ENCODE data around the gene CEP120.

The CEP120 gene

DNA sequence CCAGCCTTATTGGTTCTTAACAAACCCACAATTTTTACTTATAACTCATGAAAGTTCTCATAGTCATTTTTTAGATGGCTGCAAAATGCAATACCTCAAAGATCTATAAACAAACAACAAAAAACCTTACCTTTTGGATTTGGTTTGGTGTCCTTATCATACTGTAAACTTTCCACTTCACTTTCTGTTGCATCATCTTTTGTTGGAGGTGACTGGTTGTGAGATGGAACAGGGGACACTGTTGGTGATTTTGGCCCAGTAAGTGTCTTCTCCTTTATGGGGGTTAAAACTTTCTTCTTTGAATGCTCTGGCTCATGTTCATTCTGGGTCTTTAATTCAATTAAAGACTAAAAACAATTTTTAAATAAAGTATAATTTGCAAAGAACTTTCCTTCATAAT is 33.4 kb downstream of the CEP120 start:
- TF ChIP-seq POLR2A (IDR thresholded peaks at IDR 0.05; ENCODE audit: low read depth, low read length): no peak
- no peak for DNase-seq (ENCODE audit: insufficient read length, low spot score)
- FAIRE-seq: no peak

DNA sequence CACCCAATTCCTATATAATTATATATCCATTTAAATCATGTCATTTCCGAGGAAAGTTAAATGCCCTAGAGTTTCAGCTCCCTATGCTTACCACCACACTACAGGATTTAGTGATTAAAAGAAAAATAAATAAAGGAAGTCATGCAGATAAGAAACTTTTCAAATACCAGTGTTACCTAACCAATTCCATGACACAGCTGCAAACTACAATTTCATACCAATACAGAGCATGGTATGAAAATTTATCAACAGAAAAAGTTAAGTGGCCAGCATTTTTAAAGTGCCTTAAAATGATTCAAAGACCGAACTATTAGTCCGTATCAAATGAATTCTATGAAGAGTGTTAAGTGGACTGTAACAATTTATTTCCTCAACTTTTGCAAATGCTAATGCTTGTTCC is 35.9 kb downstream of the CEP120 start:
- FAIRE-seq (no peak), DNase-seq (ENCODE audit: insufficient read length, low spot score) (no peak)
- no peak for TF ChIP-seq POLR2A (IDR thresholded peaks at IDR 0.05; ENCODE audit: low read depth, low read length)

DNA sequence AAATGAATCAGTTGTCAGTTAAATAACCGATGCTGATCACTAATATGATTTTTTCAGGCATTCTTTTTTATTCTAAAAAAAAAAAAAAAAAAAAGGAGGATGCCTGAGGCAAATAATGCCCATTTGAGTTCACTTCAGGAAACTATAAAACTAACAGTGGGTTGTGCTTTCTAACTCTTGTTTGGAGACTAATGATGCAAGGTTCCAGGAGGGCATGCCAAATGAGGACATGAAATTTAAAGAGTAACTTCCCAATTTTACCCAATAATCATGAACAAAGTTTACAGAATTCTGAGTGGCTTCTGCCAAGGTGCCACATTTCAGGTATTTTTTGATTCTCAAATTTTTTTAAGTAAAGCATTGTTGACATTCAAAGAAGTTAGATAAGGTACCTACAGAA is 41.0 kb downstream of the CEP120 start:
- FAIRE-seq (no peak), DNase-seq (ENCODE audit: insufficient read length, low spot score) (no peak)
- TF ChIP-seq POLR2A (IDR thresholded peaks at IDR 0.05; ENCODE audit: low read depth, low read length): no peak

DNA sequence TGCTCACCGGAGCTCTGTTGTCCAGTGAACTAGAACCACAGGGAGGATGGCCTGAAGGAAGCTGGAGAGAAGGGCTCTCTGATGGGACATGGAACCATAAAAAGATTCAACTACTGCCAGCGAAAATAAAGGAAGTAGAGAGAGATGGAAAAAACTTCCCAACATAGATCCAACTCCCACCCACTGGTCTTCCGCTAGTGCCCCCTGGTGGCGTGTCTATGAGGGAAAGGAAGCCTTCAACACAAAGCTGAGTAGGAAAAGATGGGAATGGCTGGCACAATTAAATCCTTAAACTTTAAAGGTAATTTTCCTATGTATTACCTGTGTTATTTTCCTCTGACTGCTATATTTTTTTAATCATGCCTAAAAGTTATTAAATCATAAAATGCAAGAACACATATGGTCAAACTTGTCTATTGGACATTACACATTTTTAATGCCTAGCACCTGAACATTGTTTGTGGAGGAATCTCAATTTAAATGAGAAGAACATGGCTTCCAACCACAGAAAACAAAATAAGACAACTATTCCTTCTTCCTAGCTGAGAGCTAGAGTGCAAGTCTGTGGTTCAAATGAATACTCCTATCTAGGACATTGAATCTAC is 51.5 kb downstream of the CEP120 start:
- DNase-seq (ENCODE audit: insufficient read length, low spot score) (peak; percentile 5), FAIRE-seq (peak; percentile 30)

DNA sequence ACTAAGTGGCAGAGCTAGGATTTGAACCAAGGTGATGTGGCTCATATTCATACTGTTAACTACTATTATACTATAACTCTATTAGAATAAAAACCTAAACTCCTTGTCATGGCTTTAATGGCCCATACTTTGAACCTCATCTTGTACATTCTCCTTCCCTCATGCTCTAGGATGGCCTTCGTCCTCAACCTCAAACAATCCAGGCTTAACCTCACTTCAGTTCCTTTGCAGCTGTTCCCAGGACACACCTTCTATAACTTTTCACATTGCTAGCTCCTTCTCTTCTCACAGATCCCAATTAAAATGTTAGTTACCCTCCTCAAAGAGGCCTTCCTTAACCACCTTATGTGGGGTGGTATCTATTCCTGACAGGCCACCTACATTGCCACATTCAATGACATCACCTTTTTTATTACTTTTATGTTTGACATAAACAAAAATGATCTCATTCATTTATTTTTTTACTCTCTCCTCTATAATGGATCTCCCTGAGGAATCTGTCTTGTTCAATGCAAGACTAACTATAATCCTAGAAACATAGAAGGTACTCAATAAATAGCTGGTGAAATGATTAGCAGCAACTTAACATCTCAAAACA is 53.7 kb downstream of the CEP120 start:
- TF ChIP-seq POLR2A (IDR thresholded peaks at IDR 0.05; ENCODE audit: low read depth, low read length): no peak
- no peak for DNase-seq (ENCODE audit: insufficient read length, low spot score)
- FAIRE-seq: no peak

More for the DNA sequence above, 51.5 kb downstream of the CEP120 start:
- no peak for TF ChIP-seq POLR2A (IDR thresholded peaks at IDR 0.05; ENCODE audit: low read depth, low read length)

DNA sequence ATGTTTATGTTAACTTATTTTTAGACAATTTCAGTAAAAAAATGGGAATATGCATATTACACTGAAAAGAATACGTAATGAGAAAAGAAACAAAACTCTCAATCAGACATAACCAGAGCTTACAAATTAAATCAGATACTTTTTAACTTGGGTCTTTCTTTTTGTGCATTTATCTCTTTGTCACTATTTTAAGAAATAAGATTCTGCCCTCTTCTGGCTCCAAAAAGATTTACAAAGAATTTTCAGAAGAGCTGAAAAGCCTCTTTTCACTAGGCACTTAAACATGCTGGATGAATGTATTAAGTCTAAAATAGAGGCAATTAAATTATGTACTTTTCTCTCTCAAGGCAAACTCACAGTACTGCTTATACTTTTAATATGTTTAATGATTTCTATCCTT is 55.5 kb downstream of the CEP120 start:
- FAIRE-seq: no peak
- no peak for DNase-seq (ENCODE audit: insufficient read length, low spot score)

DNA sequence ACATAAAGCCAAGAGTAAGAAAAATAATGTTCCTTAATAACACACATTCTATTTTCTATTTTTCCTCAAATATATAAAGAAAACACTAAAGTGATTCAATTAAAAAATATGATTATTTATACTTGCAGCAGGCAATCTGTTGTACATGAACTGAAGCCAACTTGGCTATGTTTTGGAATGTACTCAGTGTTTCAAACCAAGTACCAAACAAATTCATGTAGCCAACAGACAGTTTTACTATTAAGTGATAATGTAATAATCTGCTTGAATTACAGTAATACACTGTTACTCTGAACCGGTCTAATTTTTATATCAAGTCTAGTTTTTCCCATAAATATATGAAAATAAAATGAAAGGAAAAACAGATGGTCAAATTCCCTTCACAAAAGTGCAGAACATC is 58.0 kb downstream of the CEP120 start:
- FAIRE-seq: no peak
- no peak for TF ChIP-seq POLR2A (IDR thresholded peaks at IDR 0.05; ENCODE audit: low read depth, low read length)
- no peak for DNase-seq (ENCODE audit: insufficient read length, low spot score)

More for the DNA sequence above, 55.5 kb downstream of the CEP120 start:
- no peak for TF ChIP-seq POLR2A (IDR thresholded peaks at IDR 0.05; ENCODE audit: low read depth, low read length)

DNA sequence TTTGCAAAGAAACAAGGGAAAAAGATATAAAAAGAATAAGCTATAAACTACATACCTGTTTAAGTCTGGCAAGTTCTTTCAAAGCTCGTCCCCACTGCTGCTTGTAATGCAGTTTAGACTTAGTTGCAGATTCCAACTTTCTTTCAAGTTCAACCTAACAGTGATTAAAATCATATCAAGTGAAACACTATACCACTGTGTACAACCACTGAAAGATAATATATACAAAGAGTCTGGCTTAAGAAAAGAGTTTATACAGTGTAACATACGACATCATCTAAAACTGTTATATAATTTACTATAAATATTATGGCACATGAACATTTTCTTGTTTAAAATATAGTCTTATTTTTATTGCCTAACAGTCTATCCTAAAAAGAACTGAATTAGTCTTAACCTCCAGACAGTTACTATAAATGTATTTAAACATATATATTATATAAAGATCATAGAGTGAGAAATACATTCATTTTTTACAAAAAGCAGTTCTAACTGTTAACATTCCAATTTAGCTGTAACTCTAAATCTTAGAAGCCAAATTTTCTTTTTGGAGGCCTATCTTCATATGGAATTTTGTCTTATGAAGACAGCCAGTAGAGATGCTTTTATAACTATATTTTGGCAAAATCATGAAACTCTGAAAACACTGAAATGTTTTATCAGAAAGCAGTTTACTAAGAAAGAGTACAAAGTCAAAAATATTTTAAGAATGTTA is 58.6 kb downstream of the CEP120 start:
- DNase-seq (ENCODE audit: insufficient read length, low spot score) (no peak), FAIRE-seq (no peak)
- no peak for TF ChIP-seq POLR2A (IDR thresholded peaks at IDR 0.05; ENCODE audit: low read depth, low read length)

DNA sequence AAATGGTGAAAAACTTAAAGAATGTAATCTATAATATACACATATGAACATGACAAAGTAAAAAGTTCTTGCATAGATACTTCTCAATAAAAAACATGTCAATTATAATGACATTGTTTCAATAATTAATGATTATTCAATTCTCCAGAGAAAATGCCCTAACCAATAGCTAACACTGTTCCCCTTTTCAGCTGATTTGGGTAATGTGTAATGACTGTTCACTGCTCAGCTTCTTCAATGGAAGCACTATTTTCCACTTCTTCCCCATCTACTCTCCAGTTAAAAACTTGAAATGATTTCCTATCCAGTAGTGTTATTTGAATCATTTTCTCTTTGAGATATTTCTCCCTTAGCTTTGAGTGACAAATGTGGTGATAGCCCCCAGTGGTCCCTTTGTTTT is 62.3 kb downstream of the CEP120 start:
- TF ChIP-seq POLR2A (IDR thresholded peaks at IDR 0.05; ENCODE audit: low read depth, low read length): no peak
- no peak for FAIRE-seq
- DNase-seq (ENCODE audit: insufficient read length, low spot score): no peak

DNA sequence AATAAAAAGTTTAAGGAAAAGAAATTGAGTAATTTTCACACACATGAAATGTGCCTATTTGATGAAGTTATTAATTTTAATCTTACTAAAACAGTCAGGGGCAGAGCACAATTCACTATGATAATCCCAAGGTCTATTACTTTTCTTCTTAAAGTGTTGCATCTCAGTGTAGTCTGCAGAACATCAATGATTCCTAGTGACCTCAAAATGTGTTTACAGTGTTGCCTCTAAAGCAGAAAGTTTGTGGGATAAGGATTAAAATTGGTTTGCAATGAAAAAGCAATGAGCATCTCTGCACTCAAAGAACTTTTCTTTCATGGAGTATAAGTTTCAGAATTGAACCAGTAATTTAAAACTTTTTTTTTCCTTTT is 63.0 kb downstream of the CEP120 start:
- TF ChIP-seq POLR2A (IDR thresholded peaks at IDR 0.05; ENCODE audit: low read depth, low read length): no peak
- FAIRE-seq (no peak), DNase-seq (ENCODE audit: insufficient read length, low spot score) (no peak)

DNA sequence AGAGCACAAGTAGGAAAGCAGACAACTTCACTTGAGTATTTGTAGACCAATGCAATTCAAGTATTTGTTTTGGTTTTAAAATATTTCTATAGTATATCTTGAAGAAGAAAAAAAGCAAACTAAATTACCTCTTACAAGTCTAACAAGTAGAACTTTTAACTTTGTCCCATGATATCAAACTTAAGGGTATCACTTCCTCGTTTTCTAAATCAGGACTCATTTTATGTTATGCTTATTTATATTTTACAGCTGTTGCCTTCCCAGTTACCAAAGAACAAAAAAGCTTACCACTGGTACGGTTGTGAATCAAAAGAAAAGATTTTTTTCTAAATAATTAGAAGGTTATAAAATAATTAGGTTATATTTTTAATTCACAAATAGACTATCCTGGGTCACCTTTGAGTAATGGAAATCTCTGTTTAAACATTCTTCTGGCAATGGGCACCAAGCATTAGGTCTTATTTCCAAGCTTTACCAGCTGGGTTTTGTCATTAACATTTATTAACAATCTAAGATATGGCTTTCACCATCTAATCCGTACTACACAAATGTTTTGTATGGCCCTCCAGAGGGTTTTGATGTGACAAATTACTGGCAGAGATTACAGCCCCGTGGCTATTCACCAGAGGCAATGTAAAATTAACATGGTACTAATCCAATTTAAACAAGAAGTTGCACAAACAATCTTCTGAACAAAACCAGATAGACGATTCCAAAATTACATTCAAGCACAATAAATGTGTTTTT is 63.6 kb downstream of the CEP120 start:
- no peak for TF ChIP-seq POLR2A (IDR thresholded peaks at IDR 0.05; ENCODE audit: low read depth, low read length)
- FAIRE-seq (no peak), DNase-seq (ENCODE audit: insufficient read length, low spot score) (no peak)

DNA sequence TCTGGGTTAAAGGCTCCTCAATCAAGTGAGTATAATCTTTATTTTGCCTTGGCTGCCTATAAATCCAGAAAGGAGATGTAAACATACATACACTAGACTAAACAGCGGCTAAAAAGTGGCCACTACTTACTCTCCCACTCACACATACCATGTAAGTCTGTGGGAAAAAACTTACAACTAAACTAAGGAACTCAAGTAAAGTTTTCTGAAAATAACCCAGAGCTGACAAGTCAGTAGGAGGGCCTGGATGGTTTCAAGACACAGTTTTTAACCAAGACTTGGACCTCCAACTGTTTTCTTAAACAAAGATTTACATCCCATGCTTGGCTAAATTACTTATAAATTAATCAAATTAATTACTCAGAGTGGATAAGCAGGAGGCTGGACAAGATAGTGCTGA is 64.5 kb downstream of the CEP120 start:
- FAIRE-seq: no peak
- DNase-seq (ENCODE audit: insufficient read length, low spot score): no peak
- TF ChIP-seq POLR2A (IDR thresholded peaks at IDR 0.05; ENCODE audit: low read depth, low read length): no peak

DNA sequence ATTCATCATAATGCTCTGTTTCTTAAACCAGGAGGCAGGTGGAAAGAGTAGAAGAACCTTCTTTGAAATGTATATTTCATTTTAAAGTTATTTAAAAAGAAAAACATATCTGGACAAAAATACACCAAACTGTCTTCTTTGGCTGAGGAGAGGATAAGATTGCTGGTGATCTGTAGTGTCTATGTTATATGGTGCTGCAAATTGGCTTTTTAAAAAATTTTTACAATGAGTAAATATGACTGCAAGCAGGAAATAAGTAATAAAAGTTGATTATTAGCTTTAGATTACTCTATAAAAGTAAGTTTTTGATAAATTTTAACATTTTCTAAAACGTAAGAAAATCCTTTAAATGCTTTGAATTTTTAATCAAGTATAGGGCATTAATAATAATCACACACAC is 64.9 kb downstream of the CEP120 start:
- FAIRE-seq: no peak
- no peak for DNase-seq (ENCODE audit: insufficient read length, low spot score)
- no peak for TF ChIP-seq POLR2A (IDR thresholded peaks at IDR 0.05; ENCODE audit: low read depth, low read length)

DNA sequence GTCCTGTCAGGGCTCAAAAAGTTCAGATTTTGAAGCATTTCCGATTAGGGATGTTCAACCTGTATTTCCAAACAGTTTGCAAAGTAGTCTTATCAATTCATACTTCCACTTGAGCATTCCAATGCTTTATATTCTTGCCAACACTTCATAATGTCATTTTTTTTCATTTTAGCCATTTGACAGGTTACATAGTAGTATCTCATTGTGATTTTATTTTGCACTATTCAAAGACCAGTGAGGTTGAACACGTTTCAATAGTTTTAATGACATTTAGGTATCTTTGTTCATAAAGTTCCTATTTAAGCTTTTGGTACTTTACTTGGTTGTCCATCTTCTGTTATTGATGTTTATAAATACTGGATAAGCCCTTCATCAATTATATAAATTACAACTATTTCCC is 71.4 kb downstream of the CEP120 start:
- TF ChIP-seq POLR2A (IDR thresholded peaks at IDR 0.05; ENCODE audit: low read depth, low read length): no peak
- no peak for FAIRE-seq
- DNase-seq (ENCODE audit: insufficient read length, low spot score): no peak
